Ishikawa (cell line): ENCODE results near the gene DENND1A.

ENCODE experiments used
- CEBPB ChIP-seq: IDR thresholded peaks from 2 replicates; pipeline ENCODE4 v1.6.1; 2012
- CREB1 ChIP-seq: IDR thresholded peaks from 2 replicates; pipeline ENCODE4 v1.6.1; 2012; ENCODE audit warnings: low read depth
- EGR1 ChIP-seq: IDR thresholded peaks from 2 replicates; pipeline ENCODE4 v1.6.1; 2012
- EP300 ChIP-seq: IDR thresholded peaks from 2 replicates; pipeline ENCODE4 v1.6.1; 2012; ENCODE audit warnings: borderline replicate concordance
- FOXM1 ChIP-seq: IDR thresholded peaks from 2 replicates; pipeline ENCODE4 v1.6.1; 2012; ENCODE audit warnings: low read depth, borderline replicate concordance
- MAX ChIP-seq: IDR thresholded peaks from 2 replicates; pipeline ENCODE4 v1.6.1; 2012
- NFIC ChIP-seq: IDR thresholded peaks from 2 replicates; pipeline ENCODE4 v1.6.1; 2012
- RAD21 ChIP-seq: IDR thresholded peaks from 2 replicates; pipeline ENCODE4 v1.6.1; 2012; ENCODE audit warnings: low read depth
- REST ChIP-seq: IDR thresholded peaks from 2 replicates; pipeline ENCODE4 v1.6.1; 2012; ENCODE audit warnings: low read depth, mild to moderate bottlenecking
- TAF1 ChIP-seq: IDR thresholded peaks from 2 replicates; pipeline ENCODE4 v1.6.1; 2012; ENCODE audit warnings: low read depth, mild to moderate bottlenecking
- TCF12 ChIP-seq: IDR thresholded peaks from 2 replicates; pipeline ENCODE4 v1.6.1; 2012; ENCODE audit warnings: low read depth
- TEAD4 ChIP-seq: IDR thresholded peaks from 2 replicates; pipeline ENCODE4 v1.6.1; 2012
- USF1 ChIP-seq: IDR thresholded peaks from 2 replicates; pipeline ENCODE4 v1.6.1; 2012
- YY1 ChIP-seq: IDR thresholded peaks from 2 replicates; pipeline ENCODE4 v1.6.1; 2012; ENCODE audit warnings: low read depth
- ZBTB7A ChIP-seq: IDR thresholded peaks from 2 replicates; pipeline ENCODE4 v1.6.1; 2012; ENCODE audit warnings: low read depth

Gene DENND1A

DNA sequence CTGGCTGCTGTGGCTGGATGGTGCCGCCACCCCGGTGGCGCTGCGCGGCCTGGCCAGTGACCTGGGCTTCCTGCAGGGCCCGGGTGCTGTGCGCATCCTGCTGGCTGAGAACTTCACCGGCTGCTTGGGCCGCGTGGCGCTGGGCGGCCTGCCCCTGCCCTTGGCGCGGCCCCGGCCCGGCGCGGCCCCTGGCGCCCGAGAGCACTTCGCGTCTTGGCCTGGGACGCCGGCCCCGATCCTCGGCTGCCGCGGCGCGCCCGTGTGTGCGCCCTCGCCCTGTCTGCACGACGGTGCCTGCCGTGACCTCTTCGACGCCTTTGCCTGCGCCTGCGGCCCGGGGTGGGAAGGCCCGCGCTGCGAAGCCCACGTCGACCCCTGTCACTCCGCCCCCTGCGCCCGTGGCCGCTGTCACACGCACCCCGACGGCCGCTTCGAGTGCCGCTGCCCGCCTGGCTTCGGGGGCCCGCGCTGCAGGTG is 556.4 kb downstream of the DENND1A start:
- no peak for TF ChIP-seq TEAD4
- TF ChIP-seq FOXM1 = no peak
- no peak for TF ChIP-seq TCF12
- no peak for TF ChIP-seq CREB1

- TF ChIP-seq CREB1 = no peak
- no peak for TF ChIP-seq FOXM1
- no peak for TF ChIP-seq TAF1
- TF ChIP-seq RAD21 = no peak
- no peak for TF ChIP-seq EGR1
- no peak for TF ChIP-seq ZBTB7A
- TF ChIP-seq USF1 = no peak
- TF ChIP-seq REST = no peak
- no peak for TF ChIP-seq EP300
- no peak for TF ChIP-seq CEBPB
- no peak for TF ChIP-seq MAX
- TF ChIP-seq NFIC = no peak
- TF ChIP-seq TCF12 = no peak
- no peak for TF ChIP-seq TEAD4
- no peak for TF ChIP-seq YY1
Observed at GRCh38 chr9:123372766-123373446, 557.0 kb downstream of the DENND1A start.

GRCh38 chr9:123371805-123372590 is 557.9 kb downstream of the DENND1A start:
- TF ChIP-seq YY1 (no peak), RAD21 (no peak), NFIC (no peak), USF1 (no peak), TAF1 (no peak), TCF12 (no peak), CEBPB (no peak), REST (no peak), EGR1 (no peak), EP300 (no peak), CREB1 (no peak), ZBTB7A (no peak), MAX (no peak)

- TF ChIP-seq TCF12 (no peak), RAD21 (no peak), TEAD4 (no peak), YY1 (no peak), EGR1 (no peak), TAF1 (no peak), EP300 (no peak), ZBTB7A (no peak), CEBPB (no peak), REST (no peak), USF1 (no peak), CREB1 (no peak), NFIC (no peak), FOXM1 (no peak)
Observed at GRCh38 chr9:123371228-123371584, 558.7 kb downstream of the DENND1A start.
